Eye (tissue), 1 donor: Measurements from ENCODE around the gene API5.
"Not testable (repeated sequence)": the region's sequence is repeated elsewhere in the genome, so short reads cannot be mapped to it uniquely, and the experiment has no call there.

Source experiments
- DNase-seq: peaks from one replicate; pipeline ENCODE4 v3.0.0-alpha.2; 2015

API5 gene

DNA sequence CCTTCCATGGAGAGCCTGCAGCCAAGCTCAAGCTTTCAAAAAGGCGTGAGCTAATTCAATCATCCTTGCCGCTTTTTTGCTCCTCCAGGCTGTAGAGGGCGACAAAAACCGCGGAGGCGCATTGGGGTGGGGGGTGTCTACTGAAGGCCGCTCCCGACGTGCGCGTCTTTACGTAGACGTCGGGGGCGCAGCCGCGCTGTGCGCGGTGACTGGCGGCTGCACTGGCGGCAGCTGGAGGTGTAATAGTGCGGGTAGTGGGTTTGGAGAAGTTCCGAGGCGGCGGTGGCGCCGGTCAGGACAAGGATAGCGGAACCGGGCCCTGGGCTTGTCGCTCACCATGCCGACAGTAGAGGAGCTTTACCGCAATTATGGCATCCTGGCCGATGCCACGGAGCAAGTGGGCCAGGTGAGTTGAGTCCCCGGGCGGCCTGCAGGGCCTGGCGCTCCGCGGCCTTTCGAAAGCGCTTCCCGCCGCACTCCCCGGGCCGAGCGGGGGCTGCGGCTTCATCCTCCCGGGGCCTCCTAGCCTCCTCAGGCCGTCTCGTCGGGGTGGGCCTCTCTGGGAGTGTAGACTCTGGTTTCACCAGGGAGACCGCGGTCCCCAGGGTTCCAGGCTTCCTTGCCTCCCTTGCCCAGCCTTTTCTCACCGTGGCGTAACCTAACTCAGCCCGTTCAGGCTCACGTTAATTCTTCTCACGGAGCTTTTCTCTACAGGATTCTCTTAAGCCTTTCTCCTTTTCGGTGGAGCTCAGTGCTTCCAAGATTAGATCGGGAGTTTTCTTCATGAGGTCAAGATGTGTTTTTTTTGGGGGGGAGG lies at the start of gene API5:
Gene API5, plus strand, starts transcription at position 206 of the 817 bp plus-strand sequence. Its CDS starts 132 bp downstream, at position 338.
- DNase-seq = peak; percentile 98

DNA sequence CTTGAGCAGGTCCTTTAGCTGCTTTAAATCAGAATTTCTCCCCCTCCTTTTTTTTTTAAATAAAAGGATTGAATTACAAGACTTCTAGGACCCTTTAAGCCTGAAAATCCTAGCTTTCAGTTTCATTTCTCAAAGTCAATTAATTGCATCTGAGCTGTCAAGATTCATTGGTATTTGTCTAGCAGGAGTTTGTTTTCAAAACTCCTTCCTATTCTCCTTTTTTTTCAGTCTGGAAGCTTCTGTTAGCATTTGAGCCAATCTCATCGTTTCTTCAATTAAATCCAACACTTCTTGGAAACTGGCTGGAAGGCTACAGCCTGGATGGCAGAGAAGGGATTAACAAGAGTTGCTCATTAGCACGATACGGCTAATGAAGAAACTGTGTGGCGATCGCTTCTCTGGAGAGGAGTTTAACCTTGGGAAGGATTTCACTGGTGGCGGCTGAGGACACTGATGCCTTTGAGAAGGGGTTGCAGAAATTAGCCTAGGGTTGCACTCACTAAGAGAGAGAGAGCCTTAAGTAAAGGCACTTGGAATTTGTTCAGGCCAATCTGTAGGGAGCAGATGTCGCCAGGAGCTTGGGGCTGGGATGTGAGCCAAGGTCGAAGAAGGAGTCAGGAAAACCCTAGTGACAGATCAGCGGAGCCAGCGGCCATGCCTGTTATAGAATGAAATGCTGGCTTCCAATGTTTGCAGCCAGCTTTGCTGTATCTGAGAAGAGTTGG lies 43.8 kb upstream of the API5 start:
- DNase-seq = peak; percentile 64

GRCh38 chr11:43268786-43269185 lies 43.0 kb upstream of the API5 start:
- DNase-seq = no peak

- peak; percentile 39 for DNase-seq
Observed at GRCh38 chr11:43269254-43269918, 42.4 kb upstream of the API5 start.

DNA sequence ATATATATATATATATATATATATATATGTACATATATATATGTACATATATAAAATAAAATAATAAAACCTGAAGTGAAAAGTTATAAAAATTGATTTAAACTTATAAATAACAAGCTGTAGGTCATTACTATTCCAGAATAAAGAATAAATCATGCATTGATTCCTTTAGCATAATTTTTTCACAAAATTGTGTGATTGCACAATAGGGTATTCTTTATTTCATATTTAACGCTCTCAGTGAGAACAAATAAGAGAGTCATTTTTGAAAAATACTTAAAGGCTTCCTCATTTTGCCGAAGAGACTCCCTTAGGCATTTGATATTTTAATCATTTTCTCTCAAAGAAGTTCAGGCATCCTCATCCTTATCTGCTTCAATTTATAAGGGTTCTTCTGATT lies 41.3 kb upstream of the API5 start:
- no peak for DNase-seq

DNA sequence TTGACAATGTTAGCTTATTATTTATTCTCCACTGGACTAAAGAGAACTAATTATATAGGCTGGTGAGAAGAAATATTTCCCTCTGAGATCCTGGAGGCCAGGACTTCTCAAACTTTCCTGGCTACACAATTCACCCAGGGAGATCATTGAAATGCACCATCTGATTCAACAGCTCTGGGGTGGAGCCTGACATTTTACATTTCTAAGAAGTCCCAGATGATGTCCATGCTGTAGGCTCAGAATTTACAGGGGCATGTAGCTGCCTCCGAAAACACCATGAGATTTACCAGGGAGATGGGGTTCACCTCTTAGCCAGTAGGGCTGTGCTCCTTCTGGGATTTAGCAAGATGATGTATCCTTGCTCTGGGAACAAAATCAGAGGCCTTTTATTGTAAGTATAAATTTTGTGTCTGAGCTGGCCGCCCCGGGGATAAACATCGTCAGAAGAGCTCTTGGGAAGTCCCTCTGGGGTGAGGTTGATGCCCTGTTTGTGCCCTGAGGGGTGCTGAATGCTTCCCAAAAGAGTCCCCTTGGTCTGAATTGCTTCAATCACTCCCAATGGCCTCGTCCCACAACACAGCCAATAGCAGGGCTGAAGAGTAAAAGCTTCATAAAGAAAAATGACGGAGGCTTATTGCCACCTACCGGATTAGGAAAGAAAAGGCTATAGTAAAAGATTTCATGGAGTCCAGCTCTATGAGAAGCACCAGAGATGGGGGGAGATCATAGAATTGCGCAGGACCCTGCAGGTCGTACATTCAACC lies 33.4 kb upstream of the API5 start:
- DNase-seq = peak; percentile 75

- peak; percentile 73 for DNase-seq
Observed at GRCh38 chr11:43282607-43283440, 29.0 kb upstream of the API5 start.

GRCh38 chr11:43285826-43286225 lies 26.0 kb upstream of the API5 start:
- DNase-seq = no peak

GRCh38 chr11:43289368-43289767 lies 22.4 kb upstream of the API5 start:
- DNase-seq = no peak

- DNase-seq = no peak
Observed at GRCh38 chr11:43298397-43298796, 13.4 kb upstream of the API5 start.

GRCh38 chr11:43315966-43316365 lies 4.2 kb downstream of the API5 start:
- no peak for DNase-seq

DNA sequence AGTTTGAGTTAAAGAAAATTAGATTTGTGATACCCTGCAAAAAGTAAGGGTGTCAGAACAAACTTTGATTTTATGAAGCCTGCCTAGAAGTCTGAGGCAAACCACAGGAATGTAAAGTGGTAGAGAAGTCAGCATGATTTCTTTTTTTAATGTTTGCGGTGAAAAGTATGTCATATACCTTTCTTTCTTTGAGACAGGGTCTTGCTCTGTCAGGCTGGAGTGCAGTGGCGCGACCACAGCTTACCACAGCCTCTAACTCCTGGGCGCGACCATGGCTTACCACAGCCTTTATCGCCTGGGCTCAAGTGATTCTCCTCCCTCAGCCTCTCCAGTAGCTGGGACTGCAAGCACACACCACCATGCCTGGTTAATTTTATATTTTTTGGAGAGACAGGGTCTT lies 4.7 kb downstream of the API5 start:
- no peak for DNase-seq

DNA sequence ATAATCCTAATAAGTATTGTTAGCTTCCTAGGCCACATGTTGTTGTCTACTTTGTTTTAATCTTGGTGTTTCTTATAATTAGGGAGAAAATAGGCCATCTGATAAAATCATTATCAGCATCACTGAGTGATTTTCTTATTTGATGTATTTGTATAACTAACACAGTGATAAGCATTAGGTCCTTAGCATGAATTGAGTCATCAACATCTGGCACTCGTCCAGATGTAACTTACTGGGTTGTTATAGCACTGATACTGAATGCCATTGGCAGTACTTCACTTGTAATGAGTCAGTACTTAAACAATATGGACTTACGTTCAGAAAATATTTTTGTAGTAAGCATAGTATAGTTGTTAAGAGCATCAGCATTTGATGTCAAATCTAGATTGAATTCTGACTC lies 16.2 kb downstream of the API5 start:
- DNase-seq = no peak

- no peak for DNase-seq
Observed at GRCh38 chr11:43328482-43328881, 16.7 kb downstream of the API5 start.

DNA sequence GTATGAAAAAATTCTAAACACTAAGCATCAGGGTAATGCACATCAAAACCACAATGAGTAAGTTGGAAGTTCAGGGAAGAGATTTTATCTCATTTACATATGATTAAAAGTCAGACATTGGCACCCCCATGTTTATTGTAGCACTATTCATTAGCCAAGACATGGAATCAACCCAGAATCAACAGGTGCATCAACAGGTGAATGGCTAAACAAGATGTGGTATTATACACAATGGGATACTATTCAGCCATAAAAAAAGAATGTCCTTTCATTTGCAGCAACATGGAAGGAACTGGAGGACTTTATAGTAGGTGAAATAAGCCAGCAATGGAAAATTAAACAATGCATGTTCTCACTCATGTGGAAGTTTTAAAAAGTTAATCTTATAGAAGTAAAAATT lies 29.4 kb downstream of the API5 start:
- DNase-seq = no peak

DNA sequence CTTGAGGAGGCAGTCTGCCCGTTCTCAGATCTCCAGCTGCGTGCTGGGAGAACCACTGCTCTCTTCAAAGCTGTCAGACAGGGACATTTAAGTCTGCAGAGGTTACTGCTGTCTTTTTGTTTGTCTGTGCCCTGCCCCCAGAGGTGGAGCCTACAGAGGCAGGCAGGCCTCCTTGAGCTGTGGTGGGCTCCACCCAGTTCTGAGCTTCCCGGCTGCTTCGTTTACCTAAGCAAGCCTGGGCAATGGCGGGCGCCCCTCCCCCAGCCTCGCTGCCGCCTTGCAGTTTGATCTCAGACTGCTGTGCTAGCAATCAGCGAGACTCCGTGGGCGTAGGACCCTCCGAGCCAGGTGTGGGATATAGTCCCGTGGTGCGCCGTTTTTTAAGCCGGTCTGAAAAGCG lies 39.6 kb downstream of the API5 start:
- DNase-seq = not testable (repeated sequence)

- no peak for DNase-seq
Observed at GRCh38 chr11:43354311-43354710, 42.5 kb downstream of the API5 start.

DNA sequence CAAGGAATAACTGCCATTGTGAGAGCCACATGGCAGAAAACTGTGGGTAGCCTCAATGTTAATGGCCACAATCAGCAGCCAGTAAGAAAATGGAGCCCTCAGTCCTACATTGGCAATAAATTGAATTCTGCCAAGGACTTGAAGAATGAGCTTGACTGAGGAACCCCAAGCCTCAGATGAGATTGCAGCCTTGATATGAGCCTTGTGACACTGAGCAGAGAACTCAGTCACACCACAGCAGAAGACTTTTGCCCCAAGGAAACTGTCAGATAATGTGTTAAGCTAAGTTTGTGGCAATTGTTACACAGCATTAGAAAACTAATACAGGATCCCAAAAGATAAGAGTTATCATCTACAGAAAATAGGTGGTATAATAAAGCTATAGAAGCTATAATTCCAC lies 44.5 kb downstream of the API5 start:
- DNase-seq = no peak

DNA sequence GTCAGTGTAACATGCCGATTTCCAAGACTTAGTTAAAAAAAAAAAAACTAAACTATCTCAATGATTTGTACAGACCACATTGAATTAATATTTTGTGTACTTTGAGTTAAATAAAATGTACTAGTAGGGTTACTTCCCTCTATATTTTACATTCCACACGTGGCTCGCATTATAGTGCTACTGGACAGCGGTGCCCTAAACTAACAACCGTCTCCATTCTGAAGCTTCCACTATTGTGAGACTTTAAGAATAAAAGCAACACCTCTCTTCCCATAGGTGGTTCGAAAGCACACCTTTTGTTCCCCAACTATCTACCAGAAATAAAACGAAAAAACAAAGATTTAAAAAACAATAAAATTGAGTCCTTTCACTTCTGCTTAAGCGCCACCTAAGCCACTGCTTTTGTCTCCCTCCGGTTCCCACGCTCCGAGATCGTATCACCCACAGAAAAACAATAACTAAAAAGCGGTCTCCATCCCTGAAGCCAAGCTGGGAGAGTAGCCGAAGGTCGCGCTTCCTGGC lies 46.5 kb downstream of the API5 start:
- DNase-seq = no peak

GRCh38 chr11:43358801-43359421 lies 47.1 kb downstream of the API5 start, which contains the start of gene TTC17:
TSS of gene TTC17 (plus strand) at chr11:43358920. CDS start at chr11:43358955, 35 bp downstream.
- peak; percentile 96 for DNase-seq

GRCh38 chr11:43359422-43359818 lies 47.6 kb downstream of the API5 start:
- no peak for DNase-seq
